GM23248 (cell line): ENCODE data around the gene WDR59.

Experiments
- EZH2 ChIP-seq: fragments of 200-600 bp; sonication (generic); IDR thresholded peaks from 2 replicates; pipeline ENCODE4 v1.6.1; 2018; ENCODE audit warnings: antibody characterized with exemption, mild to moderate bottlenecking; ENCODE audit not compliant: insufficient read depth, poor library complexity, severe bottlenecking
- EZH2phosphoT487 ChIP-seq: fragments of 200-600 bp; sonication (generic); IDR thresholded peaks from 2 replicates; pipeline ENCODE4 v1.6.1; 2018; ENCODE audit warnings: antibody characterized with exemption, moderate library complexity, mild to moderate bottlenecking, low read depth; ENCODE audit not compliant: insufficient read depth

- TF ChIP-seq EZH2phosphoT487: no peak
- no peak for TF ChIP-seq EZH2
These were observed 33.0 kb upstream of the WDR59 start for GRCh38 chr16:75017670-75018525.
